Measurements from ENCODE around the gene NEUROD6. TPM values are rescaled to one million over a fixed set of nuclear protein-coding genes. Genes with fewer than 3 reads are reported as not detected.

Gene NEUROD6
- polyA plus RNA-seq (2013, experiment 1 of 2) = not detected
- polyA plus RNA-seq (2013, experiment 2 of 2) = not detected

- H3K4me1 ChIP-seq (ENCODE audit: control insufficient read depth, low read depth, low read length) = no peaks in the 10 kb centered on the region
- no peak within 1 kb of the TSS for H3K18ac ChIP-seq (ENCODE audit: low read length)
- H3K27me3 ChIP-seq (ENCODE audit: insufficient read depth, low read length, poor library complexity) = peaks cover 4% of the 10 kb centered on the region
- no peak within 1 kb of the TSS for H3K4me2 ChIP-seq (ENCODE audit: low read length)
- no peaks in the 10 kb centered on the region for H3K79me1 ChIP-seq (ENCODE audit: low read length)
- H3K9ac ChIP-seq (ENCODE audit: low read length) = no peak within 1 kb of the TSS
- H2BK15ac ChIP-seq (replicated peaks; ENCODE audit: low read depth) = no peak within 1 kb of the TSS
- no peak within 1 kb of the TSS for H4K8ac ChIP-seq (ENCODE audit: low read depth, low read length)
- H2AK5ac ChIP-seq (ENCODE audit: low read length) = no peak within 1 kb of the TSS
- no CpG with 5 or more reads among the region's 6 CpGs for WGBS (ENCODE audit: extremely low coverage, insufficient coverage, low lambda C conversion rate)
- H3K36me3 ChIP-seq (ENCODE audit: control insufficient read depth, insufficient read depth, low read length) = no peaks in the 10 kb centered on the region
- no peaks in the 10 kb centered on the region for H3K79me2 ChIP-seq (ENCODE audit: control insufficient read depth, insufficient read depth, low read length)
- no peak within 1 kb of the TSS for H3K56ac ChIP-seq (ENCODE audit: low read length)
- no peak for DNase-seq
- no peak within 1 kb of the TSS for H3K4ac ChIP-seq (ENCODE audit: low read depth, low read length)
- H3K4me3 ChIP-seq (ENCODE audit: low read length) = no peak within 1 kb of the TSS
- no peak within 1 kb of the TSS for H3K27ac ChIP-seq (ENCODE audit: low read depth, low read length)
- H4K5ac ChIP-seq (ENCODE audit: low read length) = no peak within 1 kb of the TSS
- H3K23ac ChIP-seq (ENCODE audit: low read length) = no peak within 1 kb of the TSS
- no peak within 1 kb of the TSS for H2BK120ac ChIP-seq (ENCODE audit: low read depth, low read length)
- H2BK5ac ChIP-seq (ENCODE audit: low read length) = no peak within 1 kb of the TSS
Observed at GRCh38 chr7:31340603-31341002, at the start of gene NEUROD6. Gene NEUROD6, minus strand, starts transcription at chr7:31340726. Its CDS starts 1,458 bp downstream, at chr7:31339268.

GRCh38 chr7:31384466-31384865, 43.9 kb upstream of the NEUROD6 start:
- Histone ChIP-seq H3K4ac (ENCODE audit: low read depth, low read length) (no peak overlapping the region), H3K56ac (ENCODE audit: low read length) (no peak overlapping the region), H2BK120ac (ENCODE audit: low read depth, low read length) (no peak overlapping the region), H3K4me1 (ENCODE audit: control insufficient read depth, low read depth, low read length) (no peaks in the 10 kb centered on the region), H4K8ac (ENCODE audit: low read depth, low read length) (no peak overlapping the region), H2BK5ac (ENCODE audit: low read length) (no peak overlapping the region), H3K79me1 (ENCODE audit: low read length) (no peaks in the 10 kb centered on the region), H3K27me3 (ENCODE audit: insufficient read depth, low read length, poor library complexity) (no peaks in the 10 kb centered on the region), H3K23ac (ENCODE audit: low read length) (no peak overlapping the region), H3K36me3 (ENCODE audit: control insufficient read depth, insufficient read depth, low read length) (no peaks in the 10 kb centered on the region), H3K9ac (ENCODE audit: low read length) (no peak overlapping the region), H3K4me3 (ENCODE audit: low read length) (no peak overlapping the region), H4K5ac (ENCODE audit: low read length) (no peak overlapping the region), H2AK5ac (ENCODE audit: low read length) (no peak overlapping the region), H3K27ac (ENCODE audit: low read depth, low read length) (peak overlapping the region; percentile 0), H3K79me2 (ENCODE audit: control insufficient read depth, insufficient read depth, low read length) (no peaks in the 10 kb centered on the region), H3K4me2 (ENCODE audit: low read length) (no peak overlapping the region), H3K18ac (ENCODE audit: low read length) (peak overlapping the region; percentile 84), H2BK15ac (replicated peaks; ENCODE audit: low read depth) (no peak overlapping the region)
- peak; percentile 67 for DNase-seq
- no CpG with 5 or more reads among the region's 4 CpGs for WGBS (ENCODE audit: extremely low coverage, insufficient coverage, low lambda C conversion rate)

- no CpG with 5 or more reads among the region's 2 CpGs for WGBS (ENCODE audit: extremely low coverage, insufficient coverage, low lambda C conversion rate)
Observed at GRCh38 chr7:31382722-31383121, 42.2 kb upstream of the NEUROD6 start.

DNA sequence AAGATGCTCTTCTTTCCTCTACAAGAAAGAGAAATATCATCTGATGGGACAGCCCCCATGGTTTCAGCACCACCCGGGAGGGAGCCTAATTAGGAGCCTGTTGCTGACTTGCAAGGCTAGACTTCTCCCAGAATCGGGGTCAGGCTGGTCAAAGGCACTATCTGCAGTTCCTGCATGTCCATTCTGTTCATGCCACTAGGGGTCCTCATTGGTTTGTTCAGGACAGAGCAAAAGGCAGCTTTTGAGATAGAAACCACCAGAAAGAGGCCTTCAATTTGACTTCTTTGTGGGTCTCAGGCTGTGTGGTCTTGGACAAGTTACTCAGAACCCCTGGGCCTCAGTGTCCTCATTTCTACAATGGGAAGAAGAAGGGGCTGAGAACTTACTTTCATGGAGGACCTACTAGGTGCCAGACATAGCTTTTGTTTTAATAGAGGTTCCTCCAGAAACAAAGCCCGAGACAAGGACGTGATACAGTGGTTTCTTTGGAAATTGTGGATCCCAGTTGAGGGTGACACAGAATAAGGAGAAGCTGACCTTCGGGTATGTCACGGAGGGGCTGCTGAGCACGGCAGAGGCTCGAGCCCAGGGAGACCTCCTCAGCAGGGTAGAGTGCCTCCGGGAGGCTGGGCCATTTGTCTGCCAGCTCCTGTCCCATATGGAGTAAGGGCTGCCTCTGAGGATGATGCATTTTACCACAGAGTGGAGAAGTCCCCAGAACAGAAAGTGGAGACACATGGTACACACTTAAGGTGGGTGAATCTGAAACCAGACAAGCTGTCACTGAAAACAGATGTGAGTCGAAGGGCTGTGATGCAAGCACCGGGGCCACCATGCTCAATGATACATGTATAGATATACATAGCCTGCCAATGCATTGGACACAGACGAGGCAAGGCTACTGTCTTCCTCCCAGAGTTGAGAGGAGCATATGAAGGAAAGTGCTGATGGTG, 33.1 kb upstream of the NEUROD6 start:
- H2AK5ac ChIP-seq (ENCODE audit: low read length) = no peak overlapping the region
- H3K79me2 ChIP-seq (ENCODE audit: control insufficient read depth, insufficient read depth, low read length) = no peaks in the 10 kb centered on the region
- H3K4me3 ChIP-seq (ENCODE audit: low read length) = no peak overlapping the region
- H3K23ac ChIP-seq (ENCODE audit: low read length) = no peak overlapping the region
- WGBS (ENCODE audit: extremely low coverage, insufficient coverage, low lambda C conversion rate) = no CpG with 5 or more reads among the region's 12 CpGs
- H2BK120ac ChIP-seq (ENCODE audit: low read depth, low read length) = no peak overlapping the region
- no peaks in the 10 kb centered on the region for H3K79me1 ChIP-seq (ENCODE audit: low read length)
- no peak overlapping the region for H3K4me2 ChIP-seq (ENCODE audit: low read length)
- peak overlapping the region; percentile 58 for H3K56ac ChIP-seq (ENCODE audit: low read length)
- no peak overlapping the region for H3K9ac ChIP-seq (ENCODE audit: low read length)
- peak; percentile 92 for DNase-seq
- H4K8ac ChIP-seq (ENCODE audit: low read depth, low read length) = no peak overlapping the region
- H3K4ac ChIP-seq (ENCODE audit: low read depth, low read length) = peak overlapping the region; percentile 43
- H3K27me3 ChIP-seq (ENCODE audit: insufficient read depth, low read length, poor library complexity) = no peaks in the 10 kb centered on the region
- no peak overlapping the region for H3K27ac ChIP-seq (ENCODE audit: low read depth, low read length)
- H4K5ac ChIP-seq (ENCODE audit: low read length) = no peak overlapping the region
- peaks cover 4% of the 10 kb centered on the region for H3K4me1 ChIP-seq (ENCODE audit: control insufficient read depth, low read depth, low read length)
- peak overlapping the region; percentile 36 for H3K18ac ChIP-seq (ENCODE audit: low read length)
- H2BK5ac ChIP-seq (ENCODE audit: low read length) = no peak overlapping the region
- no peaks in the 10 kb centered on the region for H3K36me3 ChIP-seq (ENCODE audit: control insufficient read depth, insufficient read depth, low read length)
- no peak overlapping the region for H2BK15ac ChIP-seq (replicated peaks; ENCODE audit: low read depth)

More at GRCh38 chr7:31382722-31383121, 42.2 kb upstream of the NEUROD6 start:
- no peak overlapping the region for H3K4me3 ChIP-seq (ENCODE audit: low read length)
- no peak overlapping the region for H2BK5ac ChIP-seq (ENCODE audit: low read length)
- no peak overlapping the region for H2AK5ac ChIP-seq (ENCODE audit: low read length)
- no peaks in the 10 kb centered on the region for H3K79me2 ChIP-seq (ENCODE audit: control insufficient read depth, insufficient read depth, low read length)
- H3K4me1 ChIP-seq (ENCODE audit: control insufficient read depth, low read depth, low read length) = no peaks in the 10 kb centered on the region
- no peak overlapping the region for H3K4me2 ChIP-seq (ENCODE audit: low read length)
- no peak overlapping the region for H3K27ac ChIP-seq (ENCODE audit: low read depth, low read length)
- H3K79me1 ChIP-seq (ENCODE audit: low read length) = no peaks in the 10 kb centered on the region
- H2BK15ac ChIP-seq (replicated peaks; ENCODE audit: low read depth) = no peak overlapping the region
- H3K36me3 ChIP-seq (ENCODE audit: control insufficient read depth, insufficient read depth, low read length) = no peaks in the 10 kb centered on the region
- H3K56ac ChIP-seq (ENCODE audit: low read length) = no peak overlapping the region
- DNase-seq = no peak
- no peaks in the 10 kb centered on the region for H3K27me3 ChIP-seq (ENCODE audit: insufficient read depth, low read length, poor library complexity)
- no peak overlapping the region for H4K5ac ChIP-seq (ENCODE audit: low read length)
- H2BK120ac ChIP-seq (ENCODE audit: low read depth, low read length) = no peak overlapping the region
- H3K9ac ChIP-seq (ENCODE audit: low read length) = no peak overlapping the region
- no peak overlapping the region for H3K4ac ChIP-seq (ENCODE audit: low read depth, low read length)
- H3K18ac ChIP-seq (ENCODE audit: low read length) = no peak overlapping the region
- no peak overlapping the region for H3K23ac ChIP-seq (ENCODE audit: low read length)
- no peak overlapping the region for H4K8ac ChIP-seq (ENCODE audit: low read depth, low read length)

DNA sequence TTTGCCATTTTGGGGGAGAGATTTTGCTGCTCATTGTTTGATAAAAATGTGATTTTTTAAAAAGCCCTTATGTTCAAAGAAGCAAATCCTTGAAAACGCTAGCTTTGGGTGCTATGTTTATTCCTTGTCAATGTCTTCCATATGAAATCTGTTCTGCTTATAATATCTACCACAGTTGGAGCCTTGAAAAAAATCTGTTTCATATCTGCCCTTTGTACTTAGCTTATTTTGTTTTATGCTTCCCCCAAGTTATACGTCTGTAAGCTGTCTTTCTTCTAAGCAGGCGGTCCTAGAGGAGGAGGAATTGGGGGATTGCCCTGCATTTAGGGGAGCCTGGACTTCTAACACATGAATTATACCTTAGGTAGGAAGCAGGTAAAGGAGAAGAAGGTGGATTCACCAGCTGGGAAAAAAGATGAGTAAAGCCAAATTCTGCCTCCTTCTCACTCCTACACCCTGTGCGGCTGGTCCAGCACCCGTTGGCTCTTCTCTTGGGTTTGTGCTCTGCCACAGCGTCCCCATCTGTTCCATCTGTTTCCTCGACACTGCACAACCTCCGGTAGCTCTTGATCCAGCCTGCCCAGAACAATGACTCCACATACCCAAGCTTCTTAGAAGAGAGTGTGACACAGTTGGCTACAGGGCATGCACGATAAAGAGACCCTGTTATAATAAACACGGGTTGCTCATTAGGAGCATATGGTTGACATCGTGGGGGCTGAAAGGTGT, 31.9 kb upstream of the NEUROD6 start:
- Histone ChIP-seq H3K4me3 (ENCODE audit: low read length) (no peak overlapping the region), H3K56ac (ENCODE audit: low read length) (peak overlapping the region; percentile 56), H3K27me3 (ENCODE audit: insufficient read depth, low read length, poor library complexity) (no peaks in the 10 kb centered on the region), H3K18ac (ENCODE audit: low read length) (no peak overlapping the region), H3K23ac (ENCODE audit: low read length) (no peak overlapping the region), H3K4me1 (ENCODE audit: control insufficient read depth, low read depth, low read length) (peaks cover 4% of the 10 kb centered on the region), H4K5ac (ENCODE audit: low read length) (no peak overlapping the region), H3K4ac (ENCODE audit: low read depth, low read length) (no peak overlapping the region), H3K79me2 (ENCODE audit: control insufficient read depth, insufficient read depth, low read length) (no peaks in the 10 kb centered on the region), H3K27ac (ENCODE audit: low read depth, low read length) (no peak overlapping the region), H4K8ac (ENCODE audit: low read depth, low read length) (no peak overlapping the region), H2BK5ac (ENCODE audit: low read length) (peak overlapping the region; percentile 31), H2BK120ac (ENCODE audit: low read depth, low read length) (no peak overlapping the region), H2AK5ac (ENCODE audit: low read length) (no peak overlapping the region), H2BK15ac (replicated peaks; ENCODE audit: low read depth) (no peak overlapping the region), H3K9ac (ENCODE audit: low read length) (no peak overlapping the region), H3K4me2 (ENCODE audit: low read length) (no peak overlapping the region), H3K36me3 (ENCODE audit: control insufficient read depth, insufficient read depth, low read length) (no peaks in the 10 kb centered on the region), H3K79me1 (ENCODE audit: low read length) (no peaks in the 10 kb centered on the region)
- no peak for DNase-seq
- no CpG with 5 or more reads among the region's 11 CpGs for WGBS (ENCODE audit: extremely low coverage, insufficient coverage, low lambda C conversion rate)
